T47D (cell line): ENCODE results near the gene SHC3.

Source experiments
- DNase-seq, 2 experiments: peaks; one replicate each; pipeline versions ENCODE4 v3.0.0 to v3.0.0-alpha.2; 2011 to 2012; ENCODE audit warnings: low read depth in 1 of 2, low spot score in 1 of 2
- JUND ChIP-seq: IDR thresholded peaks from 2 replicates; pipeline ENCODE4 v1.6.1; 2012; ENCODE audit warnings: low read depth
- in situ Hi-C: cut with HindIII; loops from 2 replicates; pipeline ENCODE4 v1.10.0; 2016; ENCODE audit warnings: low sequenced_read_pairs, low pct_unique_long_range_greater_than_20kb

SHC3 gene

DNA sequence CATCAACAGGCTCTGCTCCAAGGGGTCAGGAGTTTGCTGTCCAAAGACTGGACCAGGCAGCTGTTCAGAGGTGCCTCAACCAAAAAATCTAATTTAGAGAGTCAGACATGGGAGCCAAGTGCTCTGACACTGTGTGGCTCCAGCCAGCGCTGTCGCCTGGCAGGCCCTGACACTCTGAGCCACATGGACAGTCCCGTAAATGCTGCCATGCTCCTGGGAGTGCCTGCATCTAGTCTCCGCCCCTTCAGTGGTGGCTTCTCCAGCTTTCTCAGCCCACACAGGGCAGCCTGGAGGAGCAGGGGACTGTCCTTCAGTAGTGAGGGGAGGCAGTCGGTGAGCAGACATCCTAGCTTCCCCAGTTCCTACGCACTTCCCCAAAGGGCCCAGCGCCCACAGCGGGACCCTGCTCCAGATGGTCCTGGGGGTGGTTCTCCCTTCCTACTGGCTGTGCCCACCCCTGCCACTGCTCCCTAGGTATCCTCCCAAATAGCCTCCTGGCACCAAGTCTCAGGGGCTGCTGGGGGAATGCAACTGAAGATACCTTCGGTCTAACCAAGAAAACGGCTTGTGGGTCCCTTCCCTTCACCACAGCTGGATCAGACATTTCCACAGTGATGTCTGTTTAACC lies 72.3 kb downstream of the SHC3 start:
- no peak for TF ChIP-seq JUND
- in situ Hi-C loops, result no loop called here
- DNase-seq, result no peak

- TF ChIP-seq JUND, result no peak
- in situ Hi-C loops, result no loop called here
- no peak for DNase-seq
These were observed 73.8 kb downstream of the SHC3 start for GRCh38 chr9:89104821-89105220.

DNA sequence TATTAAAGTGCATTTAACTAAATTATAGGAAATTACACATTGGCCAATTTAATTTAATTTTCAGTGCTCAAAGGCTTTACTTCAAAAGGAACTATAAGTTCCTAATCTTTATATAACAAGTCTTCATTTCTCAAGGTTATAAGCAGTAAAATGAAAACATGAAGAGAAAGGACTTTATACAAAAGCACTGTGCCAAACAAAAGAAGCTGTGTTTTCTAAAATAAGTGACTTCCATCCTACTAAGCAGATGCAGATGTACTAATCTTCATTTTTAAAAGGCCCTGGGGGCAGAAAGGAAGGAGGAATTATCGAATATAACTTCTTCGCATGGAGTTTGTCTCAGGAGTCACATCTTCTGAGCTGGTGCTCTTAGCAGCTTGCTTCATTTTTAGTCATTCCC lies 81.4 kb downstream of the SHC3 start:
- TF ChIP-seq JUND, result no peak
- in situ Hi-C loops, result no loop called here
- DNase-seq, result no peak

DNA sequence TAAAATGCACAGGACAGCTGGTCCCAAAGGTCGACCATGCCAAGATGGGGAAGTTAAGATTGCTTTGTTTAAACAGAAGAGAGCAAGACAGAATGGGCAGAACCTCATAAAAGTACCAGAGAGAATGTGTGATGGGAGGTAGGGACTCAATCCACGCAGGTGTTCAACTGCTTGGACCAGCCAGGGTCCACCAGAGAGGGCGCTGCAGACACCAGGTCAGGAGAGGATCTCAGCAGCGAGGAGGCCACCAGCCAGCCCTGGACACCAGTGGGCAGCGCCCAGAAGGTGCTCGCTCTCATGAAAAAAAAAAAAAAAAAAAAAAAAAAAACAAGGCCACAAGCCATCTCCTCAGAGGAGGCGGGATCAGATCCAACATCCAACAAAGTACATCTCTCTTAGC lies 81.8 kb downstream of the SHC3 start:
- TF ChIP-seq JUND, result no peak
- DNase-seq, result no peak
- in situ Hi-C loops, result no loop called here

GRCh38 chr9:89095761-89096528 lies 82.7 kb downstream of the SHC3 start:
- in situ Hi-C loops, result no loop called here

GRCh38 chr9:89093201-89093975 lies 85.2 kb downstream of the SHC3 start:
- in situ Hi-C loops, result no loop called here
- no peak for DNase-seq
- no peak for TF ChIP-seq JUND

More at GRCh38 chr9:89095761-89096528, 82.7 kb downstream of the SHC3 start:
- no peak for DNase-seq
- TF ChIP-seq JUND, result no peak

- no peak for DNase-seq
- TF ChIP-seq JUND, result no peak
- in situ Hi-C loops, result no loop called here
These were observed 89.4 kb downstream of the SHC3 start for GRCh38 chr9:89089176-89089575.

GRCh38 chr9:89083626-89084025 lies 95.0 kb downstream of the SHC3 start:
- no peak for TF ChIP-seq JUND
- in situ Hi-C loops, result no loop called here
- DNase-seq, result no peak

DNA sequence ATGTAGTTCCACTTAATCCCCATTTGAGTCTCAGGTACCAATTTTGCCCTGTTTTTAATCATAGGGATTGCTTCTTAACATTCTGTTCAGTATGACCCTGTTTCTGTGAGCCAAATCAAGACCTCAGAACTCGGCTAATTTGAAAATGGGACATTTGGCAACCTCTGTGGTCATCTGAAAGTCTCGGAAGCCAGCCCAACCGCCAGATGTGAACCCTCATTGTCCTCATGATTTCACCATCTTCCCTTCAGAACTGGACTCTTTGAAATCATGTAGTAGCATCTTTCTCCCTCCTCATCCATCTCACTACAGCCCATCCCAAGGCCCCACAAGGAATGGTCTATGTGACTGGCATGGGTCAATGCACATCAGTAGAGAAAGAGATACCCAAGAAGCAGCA lies 98.4 kb downstream of the SHC3 start:
- no peak for TF ChIP-seq JUND
- no peak for DNase-seq
- in situ Hi-C loops, result no loop called here

- no peak for DNase-seq
- in situ Hi-C loops, result no loop called here
- no peak for TF ChIP-seq JUND
These were observed 99.2 kb downstream of the SHC3 start for GRCh38 chr9:89079391-89079790.

- DNase-seq, result no peak
- no peak for TF ChIP-seq JUND
- in situ Hi-C loops, result no loop called here
These were observed 99.8 kb downstream of the SHC3 start for GRCh38 chr9:89078860-89079259.

GRCh38 chr9:89078421-89078820 lies 100.2 kb downstream of the SHC3 start:
- in situ Hi-C loops, result no loop called here
- no peak for TF ChIP-seq JUND

GRCh38 chr9:89077519-89077918 lies 101.1 kb downstream of the SHC3 start:
- no peak for DNase-seq
- in situ Hi-C loops, result no loop called here
- no peak for TF ChIP-seq JUND

More at GRCh38 chr9:89078421-89078820, 100.2 kb downstream of the SHC3 start:
- no peak for DNase-seq
